Small intestine (tissue), 7 donors: ENCODE measurements around the gene DPP3. TPM values are rescaled to one million over a fixed set of nuclear protein-coding genes. Genes with fewer than 3 reads are reported as not detected.

ENCODE experiments used
- DNase-seq, 2 donors: peaks; one replicate each; pipeline versions ENCODE4 v3.0.0 to v3.0.0-alpha.2; 2013
- FAIRE-seq: peaks from 2 replicates; lab custom pipeline; 2012; peaks lifted over from hg19 to GRCh38; lab: Jason Lieb, UNC
- H3K27ac ChIP-seq, 3 donors: one replicate each; pipeline ENCODE4 v1.5.1; 2013; ENCODE audit warnings: low read length in 2 of 3, mild to moderate bottlenecking in 2 of 3, control low read depth in 1 of 3, inconsistent platforms in 1 of 3, low read depth in 1 of 3, moderate library complexity in 1 of 3
- H3K27me3 ChIP-seq, 3 donors: one replicate each; pipeline ENCODE4 v1.6.1; 2013; ENCODE audit warnings: low read length in 3 of 3, inconsistent platforms in 1 of 3; ENCODE audit not compliant: control insufficient read depth in 3 of 3, insufficient read depth in 3 of 3
- H3K36me3 ChIP-seq, 3 donors: one replicate each; pipeline ENCODE4 v1.6.1; 2013; ENCODE audit warnings: low read length in 3 of 3, inconsistent platforms in 1 of 3, low read depth in 1 of 3, mild to moderate bottlenecking in 1 of 3, moderate library complexity in 1 of 3; ENCODE audit not compliant: control insufficient read depth in 3 of 3, insufficient read depth in 2 of 3
- H3K4me1 ChIP-seq, 3 donors: one replicate each; pipeline ENCODE4 v1.6.1; 2013; ENCODE audit warnings: low read length in 2 of 3, inconsistent platforms in 1 of 3, low read depth in 1 of 3, mild to moderate bottlenecking in 1 of 3, moderate library complexity in 1 of 3; ENCODE audit not compliant: control insufficient read depth in 3 of 3, insufficient read depth in 2 of 3
- H3K4me3 ChIP-seq, 3 donors: one replicate each; pipeline ENCODE4 v1.5.1; 2013; ENCODE audit warnings: low read length in 3 of 3, control low read depth in 1 of 3, inconsistent platforms in 1 of 3, low read depth in 1 of 3, mild to moderate bottlenecking in 1 of 3, moderate library complexity in 1 of 3
- H3K9me3 ChIP-seq, 2 donors: one replicate each; pipeline ENCODE4 v1.6.1; 2013; ENCODE audit warnings: low read depth in 1 of 2, low read length in 1 of 2; ENCODE audit not compliant: control insufficient read depth in 2 of 2, insufficient read depth in 1 of 2
- WGBS, 3 donors: extraction: QIAGEN DNeasy Blood & Tissue Kit; methylation state at CpG; one replicate each; pipeline ENCODE4 v1.1.7; 2013; 5-methylcytosine and 5-hydroxymethylcytosine counted together
- polyA plus RNA-seq, 4 donors: library from polyadenylated mRNA; stranded (reverse) in 3 of 4; unstranded in 1 of 4; fragments of 200-250 nt in 3 of 4; fragments of 120-200 nt in 1 of 4; gene quantifications; one replicate each; pipeline versions ENCODE4 v1.2.1 to v1.2.3, GENCODE V29; 2013
- donor health status: healthy with polysubstance abuse.
- donor health status: control.
- donor health status: control.
- donor health status: Bipolar disorder and iron deficiency.
- donor health status: healthy.

The DPP3 gene
- polyA plus RNA-seq, 4 donors = 25.3 to 67.7 (median 37.4) TPM

DNA sequence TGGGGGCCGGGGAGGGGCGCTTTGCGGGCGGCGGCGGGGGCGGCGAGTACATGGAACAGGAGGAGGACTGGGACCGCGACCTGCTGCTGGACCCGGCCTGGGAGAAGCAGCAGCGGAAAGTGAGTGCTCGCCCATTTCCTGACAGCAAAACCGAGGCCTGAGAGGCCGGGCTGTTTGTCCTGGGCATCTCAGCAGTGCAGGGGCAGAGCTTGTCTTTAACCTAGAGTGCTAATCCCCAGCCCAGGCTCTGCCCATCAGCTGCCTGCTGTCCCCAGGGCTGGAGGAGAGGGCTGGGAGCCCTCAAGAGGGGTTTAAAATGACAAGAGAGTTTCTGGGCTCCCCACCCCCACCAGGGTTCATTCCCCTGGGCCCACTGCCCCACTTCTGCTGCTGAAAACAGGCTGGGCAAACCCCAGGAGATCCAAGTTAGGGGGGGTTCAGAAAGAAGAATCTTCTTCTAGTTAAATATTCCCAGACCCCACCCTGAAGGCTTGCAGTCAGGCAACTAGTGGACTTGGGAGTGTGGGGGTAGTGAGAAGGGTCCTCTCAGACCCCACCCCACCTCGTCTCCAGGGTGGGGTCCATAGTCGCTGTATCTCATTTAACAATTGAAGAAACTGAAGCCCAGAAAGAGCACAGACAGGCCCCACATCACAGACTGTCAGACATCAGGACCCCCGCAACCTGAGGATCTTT is 66.9 kb downstream of the DPP3 start:
- peaks cover 0 to 13% (median 0%) of the 10 kb centered on the region in 3 donors for H3K27me3 ChIP-seq
- peaks cover 0 to 16% (median 3%) of the 10 kb centered on the region in 3 donors for H3K36me3 ChIP-seq
- peak overlapping the region in 1 of 3 donors; percentile 85 for H3K4me3 ChIP-seq
- DNase-seq = no peak
- WGBS, 3 donors = 22 to 36% (median 29%) methylated on average over 18 of the region's 18 CpGs
- peaks cover 0 to 16% (median 0%) of the 10 kb centered on the region in 3 donors for H3K4me1 ChIP-seq
- FAIRE-seq = no peak
- no peak overlapping the region for H3K27ac ChIP-seq
- no peaks in the 10 kb centered on the region for H3K9me3 ChIP-seq

DNA sequence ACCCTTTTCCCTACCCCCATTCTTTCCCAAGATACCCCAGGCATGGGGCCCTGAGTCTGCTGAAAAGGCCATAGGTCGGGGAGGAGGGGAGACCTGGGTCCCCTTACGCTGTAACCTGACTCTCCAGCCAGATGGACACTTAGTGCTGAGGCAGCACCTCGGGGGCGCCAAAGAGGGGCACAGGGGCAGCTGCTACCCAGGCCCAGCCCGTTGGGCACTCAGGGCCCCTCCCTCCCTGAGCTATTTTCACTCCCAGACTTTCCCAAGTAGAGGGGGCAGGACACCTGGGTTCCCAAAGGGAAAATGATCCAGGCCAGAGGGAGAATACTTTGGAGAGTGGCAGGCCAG is 67.4 kb downstream of the DPP3 start:
- Histone ChIP-seq H3K9me3 (no peaks in the 10 kb centered on the region), H3K27ac (no peak overlapping the region), H3K4me3 (no peak overlapping the region), H3K4me1 (peaks cover 0 to 16% (median 0%) of the 10 kb centered on the region in 3 donors), H3K27me3 (peaks cover 0 to 13% (median 0%) of the 10 kb centered on the region in 3 donors), H3K36me3 (peaks cover 0 to 11% (median 0%) of the 10 kb centered on the region in 3 donors)
- DNase-seq = no peak
- 32 to 36% (median 36%) methylated on average over 5 of the region's 5 CpGs for WGBS, 3 donors
- FAIRE-seq = no peak

DNA sequence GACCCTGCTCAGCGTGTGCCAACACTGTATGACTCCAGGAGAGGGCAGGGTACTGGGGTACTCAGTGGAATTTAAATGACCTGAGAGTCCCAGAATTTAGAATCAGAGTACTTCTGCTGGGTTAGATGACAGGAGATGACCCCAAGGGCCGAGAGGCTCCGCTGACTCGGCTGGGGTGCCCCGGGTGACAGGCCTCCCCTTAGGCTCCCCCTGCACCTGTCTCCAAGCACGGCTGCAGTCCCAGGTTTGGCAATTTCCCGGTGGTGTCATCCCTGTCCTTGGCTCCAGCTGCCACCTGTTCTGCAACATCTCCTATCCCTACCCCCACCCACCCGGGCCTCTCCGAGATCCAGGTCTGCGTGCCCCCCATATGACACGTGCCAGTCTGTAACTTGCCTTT is 67.8 kb downstream of the DPP3 start:
- FAIRE-seq = no peak

DNA sequence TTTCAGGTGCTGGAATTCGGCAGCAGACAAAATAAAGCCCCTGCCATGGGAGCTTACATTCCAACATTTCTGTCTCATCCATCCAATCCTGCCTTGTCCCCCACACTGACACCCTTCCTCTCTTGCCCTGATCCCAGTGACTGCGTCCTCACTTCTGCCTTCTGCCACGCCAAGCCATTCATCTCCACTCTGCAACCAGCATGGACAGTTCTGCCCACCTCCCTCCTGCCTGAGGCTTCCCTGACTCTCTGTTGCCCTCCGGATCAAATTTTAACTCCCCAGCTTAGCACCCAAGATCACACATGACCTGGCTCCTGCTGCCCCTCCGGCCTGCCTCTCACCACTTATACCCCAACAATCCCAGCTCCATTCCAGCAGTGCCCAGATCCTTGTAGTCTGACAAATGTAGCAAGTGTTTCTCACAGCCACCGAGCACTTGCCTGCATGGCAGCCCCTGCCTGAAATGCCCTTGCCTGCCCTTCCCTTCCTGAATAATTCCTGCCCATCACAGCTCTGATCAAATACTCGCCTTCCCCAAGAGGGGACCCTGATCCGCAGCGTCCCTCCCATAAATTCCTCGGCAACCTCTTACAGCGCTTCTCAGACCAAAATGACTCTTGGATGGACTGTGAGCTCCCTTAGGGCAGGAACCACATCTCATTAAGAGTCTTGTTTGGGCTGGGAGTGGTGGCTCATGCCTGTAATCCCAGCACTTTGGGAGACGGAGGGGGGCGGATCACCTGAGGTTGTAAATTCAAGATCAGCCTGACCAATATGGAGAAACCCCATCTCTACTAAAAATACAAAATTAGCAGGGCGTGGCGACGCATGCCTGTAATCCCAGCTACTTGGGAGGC is 68.8 kb downstream of the DPP3 start:
- DNase-seq (no peak), FAIRE-seq (no peak)
- H3K9me3 ChIP-seq = no peaks in the 10 kb centered on the region
- H3K4me3 ChIP-seq = no peak overlapping the region
- peaks cover 0 to 2% (median 0%) of the 10 kb centered on the region in 3 donors for H3K36me3 ChIP-seq
- WGBS, 3 donors = 43 to 52% (median 49%) methylated on average over 16 of the region's 16 CpGs
- no peak overlapping the region for H3K27ac ChIP-seq
- H3K4me1 ChIP-seq = peaks cover 0 to 16% (median 0%) of the 10 kb centered on the region in 3 donors
- H3K27me3 ChIP-seq = peaks cover 0 to 13% (median 0%) of the 10 kb centered on the region in 3 donors

More for the DNA sequence above, 67.8 kb downstream of the DPP3 start:
- Histone ChIP-seq H3K36me3 (peaks cover 0 to 7% (median 0%) of the 10 kb centered on the region in 3 donors), H3K9me3 (no peaks in the 10 kb centered on the region), H3K4me3 (no peak overlapping the region), H3K4me1 (peaks cover 0 to 16% (median 0%) of the 10 kb centered on the region in 3 donors), H3K27me3 (peaks cover 0 to 13% (median 0%) of the 10 kb centered on the region in 3 donors), H3K27ac (no peak overlapping the region)
- DNase-seq = no peak
- WGBS, 3 donors = 14 to 47% (median 18%) methylated on average over 11 of the region's 11 CpGs

DNA sequence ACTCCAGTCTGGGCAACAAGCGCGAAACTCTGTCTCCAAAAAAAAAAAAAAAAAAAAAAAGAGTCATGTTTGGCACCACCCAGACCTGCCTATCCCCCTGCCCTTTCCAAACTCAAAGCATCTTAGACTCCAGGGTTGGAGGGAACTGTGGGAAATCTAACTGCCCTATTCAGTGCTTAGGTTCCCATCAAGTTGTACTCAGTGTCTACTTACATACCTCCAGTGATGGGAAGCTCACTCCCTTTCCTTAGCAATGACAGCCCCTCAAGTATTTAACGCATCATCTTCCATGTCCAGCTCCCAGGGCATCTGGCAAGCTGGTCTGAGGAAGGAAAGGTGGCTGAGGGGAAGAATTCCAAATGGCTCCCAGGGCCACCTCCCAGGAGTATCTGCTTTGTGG is 69.5 kb downstream of the DPP3 start:
- DNase-seq = no peak
- FAIRE-seq = no peak
- no peak overlapping the region for H3K4me3 ChIP-seq
- no peak overlapping the region for H3K27ac ChIP-seq
- H3K4me1 ChIP-seq = peaks cover 0 to 16% (median 0%) of the 10 kb centered on the region in 3 donors
- H3K36me3 ChIP-seq = peaks cover 0 to 2% (median 0%) of the 10 kb centered on the region in 3 donors
- no peaks in the 10 kb centered on the region for H3K9me3 ChIP-seq
- 76 to 94% (median 86%) methylated on average over 3 of the region's 3 CpGs for WGBS, 3 donors
- H3K27me3 ChIP-seq = peaks cover 0 to 13% (median 0%) of the 10 kb centered on the region in 3 donors

DNA sequence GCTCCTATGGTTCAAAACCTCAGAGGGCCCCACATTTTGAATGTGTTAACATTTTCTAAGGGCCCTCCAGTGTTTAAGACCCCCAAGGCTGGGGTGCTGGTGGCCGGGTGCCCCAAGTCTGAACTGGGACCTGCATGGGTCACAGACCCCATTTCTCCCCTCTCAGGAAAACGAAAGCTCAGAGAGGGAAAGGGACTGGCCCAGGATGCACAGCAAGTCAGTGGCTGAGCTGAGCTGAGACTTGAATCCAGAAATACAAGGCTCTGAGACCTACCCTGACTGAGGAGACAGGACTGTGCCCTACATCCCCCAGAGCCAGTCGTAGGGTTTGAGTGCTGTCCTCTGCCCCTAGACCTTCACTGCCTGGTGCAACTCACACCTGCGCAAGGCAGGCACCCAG is 70.7 kb downstream of the DPP3 start:
- Histone ChIP-seq H3K4me3 (no peak overlapping the region), H3K36me3 (peaks cover 0 to 2% (median 0%) of the 10 kb centered on the region in 3 donors), H3K9me3 (no peaks in the 10 kb centered on the region), H3K27ac (no peak overlapping the region), H3K27me3 (peaks cover 0 to 16% (median 0%) of the 10 kb centered on the region in 3 donors), H3K4me1 (peaks cover 0 to 10% (median 0%) of the 10 kb centered on the region in 3 donors)
- FAIRE-seq (no peak), DNase-seq (no peak)
- 71 to 85% (median 83%) methylated on average over 4 of the region's 4 CpGs for WGBS, 3 donors

DNA sequence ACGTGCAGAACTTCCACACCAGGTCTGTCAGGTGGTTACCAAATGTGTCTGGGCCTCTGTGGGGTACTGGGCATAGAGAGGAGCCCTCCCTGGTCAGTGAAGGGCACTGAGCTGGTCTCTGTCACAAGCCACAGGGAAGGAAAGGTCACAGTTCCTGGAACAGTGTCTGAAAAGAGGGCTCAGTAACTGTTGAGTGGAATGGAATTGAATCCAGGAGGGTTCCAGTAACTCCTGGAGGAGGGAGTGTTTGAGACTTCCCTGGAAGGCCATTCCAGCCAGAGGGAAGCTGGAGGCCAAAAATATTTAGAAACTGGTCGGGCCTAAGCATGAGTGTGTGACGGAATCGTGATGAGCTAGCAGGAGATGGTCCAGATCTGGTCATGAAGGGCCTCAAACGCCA is 74.4 kb downstream of the DPP3 start:
- H3K4me1 ChIP-seq = peaks cover 0 to 6% (median 6%) of the 10 kb centered on the region in 3 donors
- H3K9me3 ChIP-seq = no peaks in the 10 kb centered on the region
- peaks cover 0 to 30% (median 6%) of the 10 kb centered on the region in 3 donors for H3K27me3 ChIP-seq
- H3K27ac ChIP-seq = no peak overlapping the region
- WGBS, 3 donors = 64 to 73% (median 73%) methylated on average over 5 of the region's 5 CpGs
- peaks cover 0 to 2% (median 0%) of the 10 kb centered on the region in 3 donors for H3K36me3 ChIP-seq
- no peak for DNase-seq
- FAIRE-seq = no peak
- H3K4me3 ChIP-seq = no peak overlapping the region

DNA sequence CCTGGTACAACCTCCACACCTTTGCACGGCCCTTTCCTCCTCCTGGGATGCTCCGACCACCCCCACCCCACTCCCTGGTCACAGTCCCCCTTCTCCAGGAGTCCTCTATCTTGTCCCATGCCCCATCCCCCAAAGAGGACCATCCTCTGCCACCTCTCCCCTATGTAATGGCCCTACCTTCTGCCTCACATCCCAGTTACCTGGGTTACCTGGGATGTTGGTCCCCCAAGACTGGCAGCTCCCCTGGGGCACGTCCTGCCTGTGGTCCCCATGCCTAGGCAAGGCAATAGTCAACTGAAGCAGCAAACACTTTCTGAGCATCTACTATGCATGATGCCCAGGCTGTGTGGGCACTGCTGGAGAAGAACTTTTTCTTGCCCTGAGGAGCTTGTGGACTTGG is 75.2 kb downstream of the DPP3 start:
- peaks cover 0 to 6% (median 6%) of the 10 kb centered on the region in 3 donors for H3K4me1 ChIP-seq
- FAIRE-seq = no peak
- 42 to 60% (median 57%) methylated on average over 3 of the region's 3 CpGs for WGBS, 3 donors

More for the DNA sequence above, 75.2 kb downstream of the DPP3 start:
- no peak overlapping the region for H3K27ac ChIP-seq
- H3K9me3 ChIP-seq = no peaks in the 10 kb centered on the region
- no peak overlapping the region for H3K4me3 ChIP-seq
- peaks cover 0 to 2% (median 0%) of the 10 kb centered on the region in 3 donors for H3K36me3 ChIP-seq
- DNase-seq = no peak
- H3K27me3 ChIP-seq = peaks cover 0 to 32% (median 6%) of the 10 kb centered on the region in 3 donors
